Small intestine (tissue), 7 donors: ENCODE data around the gene APOA4. TPM values are rescaled to one million over a fixed set of nuclear protein-coding genes. Genes with fewer than 3 reads are reported as not detected.
A peak's percentile ranks its signal among the peaks of the same experiment; 100 is the strongest.

ENCODE experiments used
- DNase-seq, 2 donors: peaks; one replicate each; pipeline versions ENCODE4 v3.0.0 to v3.0.0-alpha.2; 2013
- FAIRE-seq: peaks from 2 replicates; lab custom pipeline; 2012; peaks lifted over from hg19 to GRCh38; lab: Jason Lieb, UNC
- H3K27ac ChIP-seq, 3 donors: one replicate each; pipeline ENCODE4 v1.5.1; 2013; ENCODE audit warnings: low read length in 2 of 3, mild to moderate bottlenecking in 2 of 3, control low read depth in 1 of 3, inconsistent platforms in 1 of 3, low read depth in 1 of 3, moderate library complexity in 1 of 3
- H3K27me3 ChIP-seq, 3 donors: one replicate each; pipeline ENCODE4 v1.6.1; 2013; ENCODE audit warnings: low read length in 3 of 3, inconsistent platforms in 1 of 3; ENCODE audit not compliant: control insufficient read depth in 3 of 3, insufficient read depth in 3 of 3
- H3K36me3 ChIP-seq, 3 donors: one replicate each; pipeline ENCODE4 v1.6.1; 2013; ENCODE audit warnings: low read length in 3 of 3, inconsistent platforms in 1 of 3, low read depth in 1 of 3, mild to moderate bottlenecking in 1 of 3, moderate library complexity in 1 of 3; ENCODE audit not compliant: control insufficient read depth in 3 of 3, insufficient read depth in 2 of 3
- H3K4me1 ChIP-seq, 3 donors: one replicate each; pipeline ENCODE4 v1.6.1; 2013; ENCODE audit warnings: low read length in 2 of 3, inconsistent platforms in 1 of 3, low read depth in 1 of 3, mild to moderate bottlenecking in 1 of 3, moderate library complexity in 1 of 3; ENCODE audit not compliant: control insufficient read depth in 3 of 3, insufficient read depth in 2 of 3
- H3K4me3 ChIP-seq, 3 donors: one replicate each; pipeline ENCODE4 v1.5.1; 2013; ENCODE audit warnings: low read length in 3 of 3, control low read depth in 1 of 3, inconsistent platforms in 1 of 3, low read depth in 1 of 3, mild to moderate bottlenecking in 1 of 3, moderate library complexity in 1 of 3
- H3K9me3 ChIP-seq, 2 donors: one replicate each; pipeline ENCODE4 v1.6.1; 2013; ENCODE audit warnings: low read depth in 1 of 2, low read length in 1 of 2; ENCODE audit not compliant: control insufficient read depth in 2 of 2, insufficient read depth in 1 of 2
- WGBS, 3 donors: extraction: QIAGEN DNeasy Blood & Tissue Kit; methylation state at CpG; one replicate each; pipeline ENCODE4 v1.1.7; 2013; 5-methylcytosine and 5-hydroxymethylcytosine counted together
- polyA plus RNA-seq, 4 donors: library from polyadenylated mRNA; stranded (reverse) in 3 of 4; unstranded in 1 of 4; fragments of 200-250 nt in 3 of 4; fragments of 120-200 nt in 1 of 4; gene quantifications; one replicate each; pipeline versions ENCODE4 v1.2.1 to v1.2.3, GENCODE V29; 2013
- donor health status: healthy with polysubstance abuse.
- donor health status: control.
- donor health status: control.
- donor health status: Bipolar disorder and iron deficiency.
- donor health status: healthy.

The APOA4 gene
- polyA plus RNA-seq, 4 donors = 338 to 9,049 (median 4,672) TPM

DNA sequence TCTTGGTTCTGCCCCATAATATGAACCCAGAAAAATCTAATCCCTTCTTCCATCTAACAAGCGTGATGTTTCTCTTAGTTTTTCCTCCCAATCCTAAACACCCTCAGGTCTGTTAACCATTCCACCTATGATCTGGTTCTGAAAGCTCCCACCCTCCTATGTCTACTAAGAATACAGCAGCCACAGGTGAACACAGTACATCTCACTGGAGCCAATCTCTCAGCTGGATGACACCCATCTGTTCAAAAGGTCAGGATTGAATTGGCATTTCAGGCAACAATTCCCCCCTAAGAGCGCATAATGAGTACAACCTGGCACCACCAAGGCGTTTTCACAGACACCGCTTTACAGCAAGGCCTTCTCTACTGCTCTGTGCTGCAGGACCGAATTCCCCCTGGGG is 33.3 kb upstream of the APOA4 start:
- H3K27me3 ChIP-seq = no peaks in the 10 kb centered on the region
- H3K27ac ChIP-seq = no peak overlapping the region
- 77 to 94% (median 85%) methylated on average over 5 of the region's 5 CpGs for WGBS, 3 donors
- no peaks in the 10 kb centered on the region for H3K9me3 ChIP-seq
- DNase-seq (no peak), FAIRE-seq (no peak)
- H3K36me3 ChIP-seq = peaks cover 8 to 51% (median 16%) of the 10 kb centered on the region in 3 donors
- H3K4me3 ChIP-seq = no peak overlapping the region
- peaks cover 16 to 30% (median 22%) of the 10 kb centered on the region in 3 donors for H3K4me1 ChIP-seq

DNA sequence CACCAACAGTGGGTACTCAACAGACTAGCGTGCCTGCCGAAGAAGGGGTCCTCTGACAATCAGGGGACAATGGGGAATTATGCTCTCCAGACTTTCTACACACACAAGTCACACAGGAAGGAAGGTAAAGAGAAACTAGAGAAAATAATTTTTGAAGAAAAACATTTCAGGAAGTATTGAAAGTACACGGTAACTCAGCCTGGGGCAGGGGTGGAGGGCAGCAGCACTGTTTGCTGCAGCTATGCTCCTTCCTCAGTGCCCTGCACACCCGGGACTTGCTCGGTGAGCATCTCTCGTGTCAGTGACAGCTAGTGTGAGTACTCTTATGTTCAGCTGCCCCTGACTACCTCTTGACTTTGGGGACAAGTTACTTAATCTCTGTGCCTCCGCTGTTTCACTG is 32.3 kb upstream of the APOA4 start:
- H3K36me3 ChIP-seq = peaks cover 5 to 47% (median 9%) of the 10 kb centered on the region in 3 donors

DNA sequence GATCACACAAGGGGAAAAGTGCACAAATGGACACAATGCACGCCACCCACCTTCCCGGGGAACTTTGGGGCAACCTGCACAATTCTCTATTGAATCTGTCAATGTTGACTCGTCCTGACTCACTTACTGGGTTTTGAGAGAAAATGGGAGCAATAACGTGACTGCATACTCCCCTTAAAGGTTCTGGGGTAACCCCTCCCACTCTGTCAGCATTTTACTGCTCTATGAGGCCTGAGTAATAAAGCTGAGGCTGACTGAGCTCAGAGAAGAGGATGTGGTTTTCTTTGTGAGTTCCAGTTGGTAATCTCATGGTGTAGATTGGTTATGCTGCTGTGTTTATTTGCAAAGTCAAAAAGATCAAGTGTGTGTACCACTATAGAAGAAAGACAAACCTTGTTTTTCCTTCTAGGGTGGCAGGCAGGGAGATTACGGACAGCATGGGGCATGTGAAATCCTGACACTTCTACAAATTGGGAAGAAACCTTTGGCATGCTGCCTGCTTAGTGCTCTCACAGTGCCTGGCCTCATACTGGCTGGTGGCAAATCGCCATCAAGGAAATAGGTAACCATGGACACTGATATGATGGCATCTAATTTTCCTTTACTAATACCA is 30.5 kb upstream of the APOA4 start:
- Histone ChIP-seq H3K9me3 (no peaks in the 10 kb centered on the region), H3K4me3 (no peak overlapping the region), H3K27me3 (no peaks in the 10 kb centered on the region), H3K4me1 (peaks cover 18 to 31% (median 25%) of the 10 kb centered on the region in 3 donors), H3K27ac (peak overlapping the region; percentile 66 to 92 (median 85)), H3K36me3 (peaks cover 2 to 49% (median 12%) of the 10 kb centered on the region in 3 donors)
- WGBS, 3 donors = 51 to 56% (median 52%) methylated on average over 6 of the region's 6 CpGs
- DNase-seq = peak in 1 of 2 donors; percentile 73
- FAIRE-seq = no peak

More for the DNA sequence above, 32.3 kb upstream of the APOA4 start:
- H3K9me3 ChIP-seq = no peaks in the 10 kb centered on the region
- peaks cover 18 to 31% (median 25%) of the 10 kb centered on the region in 3 donors for H3K4me1 ChIP-seq
- WGBS, 3 donors = 86 to 94% (median 90%) methylated on average over 7 of the region's 7 CpGs
- no peaks in the 10 kb centered on the region for H3K27me3 ChIP-seq
- FAIRE-seq = no peak
- no peak for DNase-seq
- H3K27ac ChIP-seq = peak overlapping the region in 2 of 3 donors; percentile 7 to 30
- H3K4me3 ChIP-seq = no peak overlapping the region

DNA sequence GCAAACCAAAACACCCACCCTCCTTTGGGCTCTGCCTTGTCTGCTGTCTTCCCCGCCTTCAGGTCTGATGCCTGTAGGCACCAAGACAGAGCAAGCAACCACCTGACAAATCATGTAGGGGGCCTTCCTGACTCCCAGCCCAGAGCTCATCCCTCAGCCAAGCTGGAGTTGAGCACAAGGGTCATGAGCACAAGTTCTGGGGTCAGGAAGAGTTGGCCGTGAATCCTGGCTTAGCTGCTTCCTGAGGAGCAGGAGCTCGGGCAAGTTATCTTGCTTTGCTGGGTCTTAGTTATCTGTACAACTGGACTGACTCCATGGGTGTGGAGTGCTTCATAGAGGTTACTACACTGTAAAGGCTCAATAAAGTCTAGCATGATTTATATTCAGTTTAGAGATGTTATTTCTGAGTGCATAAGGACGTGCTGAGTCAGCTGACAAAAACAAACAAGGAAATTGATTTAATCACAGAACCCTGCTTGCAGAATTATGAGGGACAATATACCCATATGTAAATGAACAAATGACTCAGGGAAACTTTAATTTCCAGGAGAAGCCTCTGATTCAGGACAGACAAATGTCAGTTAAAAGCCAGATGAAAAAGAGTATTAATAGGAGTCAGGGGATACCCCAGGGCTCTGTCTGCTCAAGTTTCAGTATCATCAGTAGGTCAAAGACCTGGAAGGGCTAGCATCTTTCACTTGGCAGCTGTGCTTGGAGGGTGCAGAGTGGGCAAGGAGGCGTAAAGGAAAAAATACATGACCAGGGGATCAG is 29.3 kb upstream of the APOA4 start:
- Histone ChIP-seq H3K9me3 (no peaks in the 10 kb centered on the region), H3K27ac (peak overlapping the region; percentile 66 to 92 (median 85)), H3K4me1 (peaks cover 18 to 31% (median 25%) of the 10 kb centered on the region in 3 donors), H3K27me3 (no peaks in the 10 kb centered on the region), H3K36me3 (peaks cover 2 to 48% (median 2%) of the 10 kb centered on the region in 3 donors), H3K4me3 (no peak overlapping the region)
- FAIRE-seq = no peak
- 39 to 46% (median 43%) methylated on average over 5 of the region's 5 CpGs for WGBS, 3 donors
- DNase-seq = peak; percentile 75 to 93

DNA sequence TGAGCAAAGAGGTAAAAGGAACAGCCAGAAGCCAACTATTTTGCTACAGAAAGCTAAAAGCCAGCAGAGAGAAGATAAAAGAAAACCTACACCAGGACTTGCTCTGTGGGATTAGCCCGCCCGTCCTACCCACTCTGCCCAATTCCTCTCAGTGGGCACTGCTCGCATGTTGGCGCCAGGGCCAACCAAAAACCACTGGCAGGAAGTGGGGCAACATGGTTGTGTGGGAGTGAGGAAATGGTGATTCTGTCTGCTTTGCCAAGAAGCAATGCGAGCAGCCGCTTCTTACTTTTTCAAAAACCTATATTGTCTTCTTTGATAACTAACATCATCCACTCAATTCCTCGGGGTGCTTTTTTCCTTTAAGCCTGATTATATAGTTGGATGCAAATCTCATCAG is 28.5 kb upstream of the APOA4 start:
- FAIRE-seq = no peak
- no peaks in the 10 kb centered on the region for H3K27me3 ChIP-seq
- 63 to 88% (median 81%) methylated on average over 7 of the region's 7 CpGs for WGBS, 3 donors
- H3K9me3 ChIP-seq = no peaks in the 10 kb centered on the region
- H3K4me1 ChIP-seq = peaks cover 18 to 31% (median 25%) of the 10 kb centered on the region in 3 donors
- H3K4me3 ChIP-seq = no peak overlapping the region
- peaks cover 2 to 55% (median 2%) of the 10 kb centered on the region in 3 donors for H3K36me3 ChIP-seq
- no peak for DNase-seq
- H3K27ac ChIP-seq = peak overlapping the region; percentile 66 to 88 (median 85)

DNA sequence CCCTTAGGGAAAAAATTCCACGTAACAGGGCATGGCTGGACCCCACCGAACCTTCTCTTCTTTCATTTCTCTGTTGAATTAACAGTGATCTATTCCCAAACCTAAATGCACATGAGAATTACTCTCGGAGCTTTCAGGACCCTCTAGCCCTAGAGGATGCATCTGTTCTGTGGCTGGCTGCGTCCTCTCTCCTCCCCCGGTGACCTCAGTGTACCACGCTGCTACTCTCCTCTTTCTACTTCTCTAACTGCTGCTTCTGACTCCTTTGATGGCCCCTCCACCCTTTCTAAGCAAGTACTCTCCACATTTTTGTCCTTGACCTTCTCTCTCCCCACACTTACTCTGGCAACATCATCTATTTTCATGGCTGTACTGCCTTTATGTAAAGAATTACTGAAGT is 26.4 kb upstream of the APOA4 start:
- no peaks in the 10 kb centered on the region for H3K9me3 ChIP-seq
- no peaks in the 10 kb centered on the region for H3K27me3 ChIP-seq
- H3K36me3 ChIP-seq = peaks cover 5 to 54% (median 15%) of the 10 kb centered on the region in 3 donors
- 87 to 97% (median 95%) methylated on average over 6 of the region's 6 CpGs for WGBS, 3 donors
- DNase-seq (no peak), FAIRE-seq (no peak)
- peaks cover 18 to 31% (median 24%) of the 10 kb centered on the region in 3 donors for H3K4me1 ChIP-seq
- no peak overlapping the region for H3K4me3 ChIP-seq
- no peak overlapping the region for H3K27ac ChIP-seq

DNA sequence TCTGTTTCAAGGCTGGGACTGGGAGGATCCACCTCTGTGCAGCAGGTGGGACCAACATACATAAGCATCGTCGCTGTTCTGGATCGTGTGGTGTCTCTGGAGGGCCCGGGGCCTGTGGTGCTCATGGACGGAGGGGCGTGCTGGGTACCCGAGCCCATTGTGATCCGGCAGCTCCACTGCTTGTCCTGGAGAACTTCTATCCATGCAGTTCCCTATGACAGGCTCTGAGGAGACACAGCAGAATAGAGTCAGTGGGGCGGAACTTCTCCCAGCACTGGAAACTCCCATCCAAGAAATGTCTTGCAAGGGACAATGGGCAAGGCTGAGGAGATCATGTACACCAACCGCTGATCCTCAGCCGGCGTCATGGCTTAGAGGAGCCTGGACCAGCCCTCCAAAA is 26.0 kb upstream of the APOA4 start:
- DNase-seq (no peak), FAIRE-seq (no peak)
- WGBS, 3 donors = 96 to 100% (median 99%) methylated on average over 12 of the region's 12 CpGs
- no peak overlapping the region for H3K27ac ChIP-seq
- H3K4me1 ChIP-seq = peaks cover 15 to 27% (median 21%) of the 10 kb centered on the region in 3 donors
- H3K27me3 ChIP-seq = no peaks in the 10 kb centered on the region
- H3K9me3 ChIP-seq = no peaks in the 10 kb centered on the region
- H3K4me3 ChIP-seq = no peak overlapping the region
- H3K36me3 ChIP-seq = peaks cover 5 to 51% (median 15%) of the 10 kb centered on the region in 3 donors

DNA sequence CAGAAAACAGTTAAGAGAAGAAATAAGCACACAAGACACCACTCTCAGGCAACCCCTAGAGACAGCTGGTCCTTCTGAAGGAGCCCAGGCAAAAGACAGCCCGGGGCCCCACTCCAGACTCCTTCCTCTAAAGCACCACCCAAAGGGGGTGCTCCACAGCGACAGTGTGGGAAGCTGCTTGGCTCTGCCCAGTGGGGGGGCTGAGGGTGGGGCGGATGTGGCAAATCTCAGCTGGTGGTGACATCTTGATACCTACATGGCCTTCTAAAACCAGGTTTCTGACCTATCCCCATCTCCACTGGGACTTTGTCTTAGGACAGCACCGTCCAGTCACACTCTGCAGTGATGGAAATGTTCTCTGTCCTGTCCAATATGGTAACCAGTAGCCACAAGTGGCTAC is 24.5 kb upstream of the APOA4 start:
- FAIRE-seq (no peak), DNase-seq (no peak)
- 97 to 100% (median 98%) methylated on average over 4 of the region's 4 CpGs for WGBS, 3 donors
- Histone ChIP-seq H3K27ac (no peak overlapping the region), H3K4me1 (peaks cover 10 to 27% (median 11%) of the 10 kb centered on the region in 3 donors), H3K27me3 (no peaks in the 10 kb centered on the region), H3K4me3 (no peak overlapping the region), H3K9me3 (no peaks in the 10 kb centered on the region), H3K36me3 (peaks cover 7 to 53% (median 18%) of the 10 kb centered on the region in 3 donors)
